ENCODE measurements around the gene PSMB7.

PSMB7 gene

GRCh38 chr9:124327491-124327890 is 87.8 kb downstream of the PSMB7 start:
- no peak for DNase-seq (ENCODE audit: low read depth in 2 of 2)

GRCh38 chr9:124326378-124326777 is 88.9 kb downstream of the PSMB7 start:
- DNase-seq (ENCODE audit: low read depth in 2 of 2), result no peak

GRCh38 chr9:124325816-124326215 is 89.4 kb downstream of the PSMB7 start:
- no peak for DNase-seq (ENCODE audit: low read depth in 2 of 2)

DNA sequence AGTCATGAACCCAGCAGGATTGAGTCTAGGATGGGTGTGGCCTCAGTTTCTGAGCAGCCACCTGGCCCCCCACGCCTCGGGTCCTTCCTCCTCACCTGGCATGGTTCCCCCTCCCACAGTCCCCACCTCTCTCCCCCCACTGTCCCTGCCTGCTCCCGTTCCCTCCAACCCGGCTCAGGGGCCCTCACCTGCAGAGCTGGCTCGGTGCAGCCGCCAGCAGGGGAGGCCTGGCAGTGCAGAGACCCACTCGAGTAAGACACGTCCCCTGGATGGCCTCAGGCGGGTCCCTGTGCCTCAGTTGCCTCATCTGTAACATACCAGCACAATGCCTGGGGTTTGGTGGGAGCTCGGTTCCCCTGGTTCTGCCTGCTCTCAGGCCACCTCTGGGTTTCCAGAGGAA is 91.3 kb downstream of the PSMB7 start:
- DNase-seq (ENCODE audit: low read depth in 2 of 2), result no peak

DNA sequence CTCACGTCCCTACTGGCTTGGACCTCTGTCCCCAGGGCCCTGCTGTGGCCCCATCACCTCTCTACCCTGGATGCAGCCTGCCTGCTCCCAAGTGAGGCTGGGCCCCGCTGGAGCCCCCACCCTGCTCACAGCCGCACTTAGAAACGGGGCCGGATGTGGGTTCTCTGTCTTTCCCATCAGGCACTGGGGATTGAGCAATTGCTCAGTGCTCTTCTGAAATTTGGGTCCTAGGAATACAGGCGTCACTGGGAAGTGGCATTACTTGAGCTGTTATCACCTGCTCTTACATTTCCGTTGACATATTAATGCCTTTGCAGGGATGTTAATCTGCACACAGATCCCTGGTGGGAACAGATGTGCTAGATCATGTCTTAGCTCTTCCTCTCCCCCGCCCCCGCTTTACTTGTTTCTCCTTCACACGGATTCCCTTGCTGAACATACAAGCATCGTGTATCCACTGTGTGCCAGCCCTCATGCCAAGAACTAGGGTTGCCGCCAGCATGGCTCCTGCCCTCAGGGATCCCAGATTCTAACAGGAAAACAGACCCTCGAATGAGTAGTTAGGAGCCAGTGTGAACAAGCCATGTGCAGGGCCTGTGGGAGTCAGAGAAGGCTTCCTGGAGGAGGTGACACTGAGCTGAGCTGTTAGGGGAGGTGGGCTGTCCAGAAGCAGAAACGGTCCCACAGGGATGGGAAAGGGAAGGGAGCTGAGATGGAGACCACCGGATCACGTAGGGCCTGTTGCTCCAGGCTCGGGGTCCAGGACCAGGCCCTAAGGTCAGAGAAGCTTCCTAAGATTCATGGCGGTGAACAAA is 92.4 kb downstream of the PSMB7 start:
- no peak for DNase-seq (ENCODE audit: low read depth in 2 of 2)

- DNase-seq (ENCODE audit: low read depth in 2 of 2), result no peak
Observed at GRCh38 chr9:124321935-124322334, 93.3 kb downstream of the PSMB7 start.

GRCh38 chr9:124321416-124321815 is 93.8 kb downstream of the PSMB7 start:
- DNase-seq (ENCODE audit: low read depth in 2 of 2), result no peak

DNA sequence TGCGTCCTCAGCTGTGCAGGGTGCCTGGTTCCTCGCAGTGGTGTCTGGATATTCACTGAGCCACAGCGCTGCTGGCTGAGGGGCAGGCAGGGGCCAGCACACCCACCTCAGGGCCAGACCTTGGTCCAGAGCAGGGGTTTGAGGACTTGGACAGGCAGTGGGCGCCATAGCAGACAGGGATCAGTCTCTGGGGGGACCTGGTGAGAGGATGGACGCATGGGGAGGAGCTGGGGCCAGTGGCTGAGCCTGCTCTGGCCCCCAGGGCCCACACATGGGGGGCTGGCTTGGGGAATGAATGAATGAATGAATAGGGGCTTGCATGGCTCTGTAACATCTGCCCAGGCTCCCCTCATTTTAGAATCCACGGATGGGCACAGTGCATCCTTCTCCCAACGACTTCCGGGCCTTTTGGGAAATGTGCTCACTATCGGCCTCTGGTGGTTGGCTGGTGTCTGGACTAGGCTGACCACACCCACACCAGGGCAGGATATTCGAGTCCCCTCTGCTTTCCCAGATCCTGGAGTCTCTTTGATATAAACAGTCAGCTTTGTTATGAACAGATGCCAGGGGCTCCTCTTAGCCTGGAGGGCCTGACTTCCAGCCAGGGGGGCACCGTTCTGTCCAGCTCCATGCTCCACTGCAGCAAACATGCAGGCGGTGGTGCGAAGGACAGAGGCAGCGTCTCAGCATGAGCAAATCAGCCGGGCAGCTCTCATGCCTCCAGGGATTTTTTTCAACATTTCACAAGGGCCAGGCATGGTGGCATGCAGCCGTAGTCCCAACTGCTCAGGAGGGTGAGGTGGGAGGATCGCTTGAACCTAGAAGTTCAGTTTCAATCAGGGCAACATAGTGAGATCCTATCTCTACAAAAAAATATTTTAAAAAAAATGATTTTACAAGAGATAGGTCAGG is 94.9 kb downstream of the PSMB7 start:
- no peak for DNase-seq (ENCODE audit: low read depth in 2 of 2)

- DNase-seq (ENCODE audit: low read depth in 2 of 2), result no peak
Observed at GRCh38 chr9:124315882-124316281, 99.4 kb downstream of the PSMB7 start.

DNA sequence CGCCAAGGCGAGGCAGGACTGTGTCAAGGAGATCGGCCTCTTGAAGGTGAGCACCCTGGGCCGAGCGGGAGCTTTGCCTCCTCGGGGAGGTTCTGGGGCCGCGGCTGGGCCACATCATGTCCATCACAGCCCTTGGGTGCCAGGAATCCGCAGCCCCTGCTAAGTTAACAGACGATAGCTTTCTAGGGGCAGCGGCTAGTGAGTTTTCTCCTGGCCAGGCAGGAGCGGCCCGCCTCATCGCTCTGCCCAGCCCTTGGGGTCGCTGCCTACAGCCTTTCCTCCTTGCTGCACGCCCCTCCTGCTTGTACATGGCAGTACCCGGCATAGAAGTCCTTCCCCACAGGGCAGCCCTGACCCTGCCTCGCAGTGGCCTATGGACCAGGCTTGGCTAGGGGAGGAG is 101.3 kb downstream of the PSMB7 start:
- no peak for DNase-seq (ENCODE audit: low read depth in 2 of 2)

DNA sequence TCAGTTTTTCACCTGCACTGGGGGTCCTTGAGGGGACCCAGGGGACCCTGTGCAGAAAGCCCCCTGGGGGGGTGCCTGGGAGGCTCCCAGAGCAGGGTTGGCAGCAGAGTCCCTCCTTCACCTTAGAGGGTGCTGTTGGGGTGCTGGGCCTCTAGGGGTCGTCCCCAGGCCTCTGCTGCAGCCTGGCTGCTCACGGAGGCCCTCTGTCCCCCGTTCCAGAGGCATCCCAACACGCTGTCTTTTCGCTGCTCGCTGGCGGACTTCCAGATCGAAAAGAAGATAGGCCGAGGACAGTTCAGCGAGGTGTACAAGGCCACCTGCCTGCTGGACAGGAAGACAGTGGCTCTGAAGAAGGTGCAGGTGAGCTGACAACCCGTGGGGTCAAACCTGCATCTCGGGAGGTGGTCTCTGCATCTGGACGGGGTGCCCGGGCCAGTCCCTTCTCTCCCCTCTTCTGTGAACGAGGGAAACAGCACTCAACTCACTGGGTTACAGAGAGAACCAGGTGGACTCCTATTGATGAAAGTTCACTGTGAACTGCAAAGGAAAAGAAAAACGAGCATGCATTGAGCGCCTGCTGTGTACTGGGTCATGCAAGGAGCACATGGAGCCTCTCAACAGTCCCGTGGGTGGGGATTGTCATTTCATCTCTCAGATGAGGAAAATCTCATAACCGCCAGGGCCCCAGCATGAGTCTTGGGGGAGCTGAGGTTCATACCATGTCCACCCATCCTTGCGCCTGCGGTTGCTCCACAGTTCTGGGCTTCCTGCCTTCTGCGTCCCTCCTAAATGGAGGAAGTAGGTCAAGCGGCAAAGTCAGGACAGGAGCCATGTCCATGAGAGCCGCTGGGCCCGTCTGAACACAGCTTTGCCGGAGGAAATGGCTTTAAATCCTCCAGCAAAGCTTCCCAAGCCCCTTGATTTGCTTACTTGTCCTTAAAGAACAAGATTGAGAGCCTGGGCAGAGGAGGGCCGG is 102.7 kb downstream of the PSMB7 start:
- DNase-seq (ENCODE audit: low read depth in 2 of 2), result no peak

DNA sequence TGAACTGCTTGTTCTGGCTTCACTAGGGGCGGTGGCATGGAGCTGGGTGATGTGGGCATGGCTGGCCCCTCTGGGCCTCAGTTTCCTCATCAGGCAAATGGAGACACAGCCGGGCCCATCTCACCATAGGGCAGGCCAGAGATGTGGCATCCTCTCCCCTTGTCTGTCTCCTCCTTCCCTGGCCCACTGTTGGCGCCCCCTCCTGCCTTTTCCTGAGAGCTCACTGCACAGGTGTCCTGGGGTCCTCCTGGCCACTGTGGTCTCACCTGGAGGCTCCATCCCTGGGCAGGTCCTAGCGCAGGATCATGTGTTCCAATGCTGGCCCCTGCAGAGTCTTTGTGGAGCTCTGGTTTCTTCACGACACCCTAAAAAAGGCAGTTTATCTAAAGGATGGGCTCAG is 104.0 kb downstream of the PSMB7 start:
- no peak for DNase-seq (ENCODE audit: low read depth in 2 of 2)

GRCh38 chr9:124309667-124310084 is 105.6 kb downstream of the PSMB7 start:
- DNase-seq (ENCODE audit: low read depth in 2 of 2), result no peak

GRCh38 chr9:124308606-124309491 is 106.4 kb downstream of the PSMB7 start:
- DNase-seq (ENCODE audit: low read depth in 2 of 2), result no peak

DNA sequence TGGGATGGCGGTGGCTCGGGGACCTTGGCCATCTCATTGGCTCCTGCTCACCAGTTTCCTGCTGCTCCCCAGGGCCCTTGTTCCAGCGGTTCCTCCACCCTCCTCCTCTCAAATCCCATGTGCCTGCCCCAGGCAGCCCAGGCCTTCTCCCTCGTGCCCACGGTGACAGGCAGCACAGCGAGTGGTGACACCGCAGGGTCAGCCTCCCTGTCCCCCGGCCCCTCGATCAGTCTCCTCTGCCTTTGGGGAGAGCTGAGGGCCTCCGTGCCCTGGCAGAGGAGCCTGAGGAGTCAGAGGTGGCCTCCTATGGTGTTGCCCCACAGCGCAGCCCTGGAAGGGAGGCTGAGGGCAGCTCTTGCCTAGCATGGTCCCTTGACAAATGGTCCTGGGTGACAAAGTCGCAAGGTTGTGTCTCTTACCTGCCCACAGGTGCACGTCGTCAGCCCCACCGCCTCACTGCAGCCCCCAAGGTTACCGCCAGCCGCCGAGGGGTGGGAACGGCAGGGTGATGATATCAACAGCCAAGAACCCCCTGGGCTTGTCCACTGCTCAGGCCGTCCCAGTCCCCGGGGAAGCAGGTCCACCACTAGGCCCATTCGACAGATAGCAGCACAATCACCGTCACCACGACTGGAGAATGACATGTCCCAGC is 107.7 kb downstream of the PSMB7 start:
- no peak for DNase-seq (ENCODE audit: low read depth in 2 of 2)

GRCh38 chr9:124306098-124306735 is 109.0 kb downstream of the PSMB7 start:
- no peak for DNase-seq (ENCODE audit: low read depth in 2 of 2)

GRCh38 chr9:124304285-124304684 is 111.0 kb downstream of the PSMB7 start:
- DNase-seq (ENCODE audit: low read depth in 2 of 2), result no peak

GRCh38 chr9:124303762-124304161 is 111.5 kb downstream of the PSMB7 start:
- DNase-seq (ENCODE audit: low read depth in 2 of 2), result no peak
